HG02588 (cell line): ENCODE data around the gene MOCOS.
A peak's percentile ranks its signal among the peaks of the same experiment; 100 is the strongest.

ENCODE experiments used
- ATAC-seq: cut with Tn5 transposase; IDR thresholded peaks from one replicate; pipeline ENCODE4 v1.9.1; 2021; ENCODE audit warnings: mild to moderate bottlenecking, moderate library complexity; ENCODE audit not compliant: unreplicated experiment

The MOCOS gene

GRCh38 chr18:36262971-36263370, 75.7 kb downstream of the MOCOS start:
- ATAC-seq = no peak

- ATAC-seq = no peak
Measured at GRCh38 chr18:36264283-36264682, 77.0 kb downstream of the MOCOS start.

GRCh38 chr18:36265015-36265414, 77.7 kb downstream of the MOCOS start:
- ATAC-seq = no peak

GRCh38 chr18:36269157-36269556, 81.9 kb downstream of the MOCOS start:
- no peak for ATAC-seq

- no peak for ATAC-seq
Measured at GRCh38 chr18:36271153-36271552, 83.9 kb downstream of the MOCOS start.

- no peak for ATAC-seq
Measured at GRCh38 chr18:36273347-36273746, 86.0 kb downstream of the MOCOS start.

- no peak for ATAC-seq
Measured at GRCh38 chr18:36274083-36274715, 86.9 kb downstream of the MOCOS start.

GRCh38 chr18:36275561-36275960, 88.3 kb downstream of the MOCOS start:
- no peak for ATAC-seq

GRCh38 chr18:36279001-36279400, 91.7 kb downstream of the MOCOS start:
- ATAC-seq = no peak

GRCh38 chr18:36281936-36282335, 94.6 kb downstream of the MOCOS start:
- ATAC-seq = no peak

- no peak for ATAC-seq
Measured at GRCh38 chr18:36283448-36283847, 96.2 kb downstream of the MOCOS start.

GRCh38 chr18:36284268-36284667, 97.0 kb downstream of the MOCOS start:
- no peak for ATAC-seq

- no peak for ATAC-seq
Measured at GRCh38 chr18:36284671-36285295, 97.5 kb downstream of the MOCOS start.

GRCh38 chr18:36287653-36288052, 100.4 kb downstream of the MOCOS start:
- ATAC-seq = no peak

- ATAC-seq = no peak
Measured at GRCh38 chr18:36288689-36289088, 101.4 kb downstream of the MOCOS start.

GRCh38 chr18:36294031-36294430, 106.7 kb downstream of the MOCOS start:
- ATAC-seq = no peak

- ATAC-seq = no peak
Measured at GRCh38 chr18:36295214-36295613, 107.9 kb downstream of the MOCOS start.

GRCh38 chr18:36295880-36296301, 108.6 kb downstream of the MOCOS start:
- no peak for ATAC-seq

GRCh38 chr18:36296650-36297416, 109.5 kb downstream of the MOCOS start:
- peak; percentile 15 for ATAC-seq

- peak; percentile 67 for ATAC-seq
Measured at GRCh38 chr18:36297417-36298125, 110.3 kb downstream of the MOCOS start, which contains the start of gene FHOD3. TSS of gene FHOD3 (plus strand) at chr18:36297713. CDS start at chr18:36297836, 123 bp downstream.

- ATAC-seq = peak; percentile 25
Measured at GRCh38 chr18:36298126-36298741, 110.9 kb downstream of the MOCOS start.
